GM19324 (cell line): ENCODE results near the gene SPTBN5.

Experiments
- ATAC-seq: cut with Tn5 transposase; IDR thresholded peaks from one replicate; pipeline ENCODE4 v1.9.1; 2021; ENCODE audit warnings: mild to moderate bottlenecking, moderate library complexity; ENCODE audit not compliant: unreplicated experiment, low FRiP score

SPTBN5 gene

DNA sequence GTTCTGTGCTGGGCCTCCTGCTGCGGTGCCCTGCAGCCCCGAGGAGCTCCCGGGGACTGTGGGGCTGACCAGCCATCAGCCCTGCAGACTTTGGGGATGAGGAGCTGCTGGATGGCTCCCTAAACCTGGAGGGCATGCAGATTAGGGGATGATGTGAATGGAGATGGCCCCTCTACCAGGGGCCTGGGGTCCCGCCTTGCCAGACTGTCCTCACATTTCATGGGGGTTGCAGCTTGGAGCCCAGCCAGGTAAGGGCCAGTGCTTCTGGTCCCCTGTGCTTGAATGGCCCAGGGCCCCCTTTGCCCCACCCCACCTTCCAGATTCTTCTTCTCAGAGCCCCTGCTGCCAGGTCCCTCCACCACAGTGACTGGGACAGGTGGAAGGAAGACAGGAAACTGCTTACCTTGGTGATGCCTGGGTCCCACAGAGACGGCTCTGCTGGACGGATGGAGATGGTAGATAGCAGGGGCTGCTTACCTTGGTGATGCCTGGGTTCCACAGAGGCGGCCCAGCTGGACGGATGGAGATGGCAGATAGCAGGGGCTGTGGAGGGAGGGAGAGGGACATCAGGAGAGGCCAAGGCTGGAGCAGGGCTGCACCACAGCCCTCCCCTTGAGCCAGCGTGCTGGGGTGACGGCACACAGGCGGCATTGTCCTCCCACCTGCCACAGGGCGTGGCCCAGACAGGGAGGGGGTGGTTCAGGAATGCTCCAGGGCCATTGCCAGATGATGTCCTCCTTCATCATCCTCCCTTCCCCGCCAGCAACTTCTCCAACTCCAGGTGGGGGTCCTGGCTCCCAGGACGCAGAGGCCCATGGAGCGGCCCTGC is at the start of gene SPTBN5:
Gene SPTBN5, minus strand, starts transcription at position 632 of the 829 bp plus-strand sequence. Its CDS starts 556 bp downstream, at position 76.
- ATAC-seq = no peak

DNA sequence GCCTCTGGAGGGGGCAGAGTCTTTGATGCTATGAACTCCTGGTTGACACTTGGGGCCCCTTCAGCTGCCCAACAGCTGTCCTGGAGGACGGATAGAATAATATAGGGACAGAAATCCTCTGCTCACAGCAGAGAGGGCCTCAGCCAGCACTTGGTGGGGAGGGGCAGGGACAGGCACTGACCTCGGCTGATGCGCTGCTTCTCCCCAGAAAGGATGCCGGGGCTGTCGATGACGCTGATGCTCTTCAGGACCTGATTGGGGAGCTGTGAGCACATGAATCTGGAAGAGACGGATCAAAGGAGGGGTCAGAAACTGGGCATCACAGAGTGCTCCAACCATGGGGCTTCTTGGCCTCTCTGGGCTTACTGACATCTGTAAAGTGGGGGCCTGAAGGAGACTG is 49.0 kb upstream of the SPTBN5 start:
- no peak for ATAC-seq

DNA sequence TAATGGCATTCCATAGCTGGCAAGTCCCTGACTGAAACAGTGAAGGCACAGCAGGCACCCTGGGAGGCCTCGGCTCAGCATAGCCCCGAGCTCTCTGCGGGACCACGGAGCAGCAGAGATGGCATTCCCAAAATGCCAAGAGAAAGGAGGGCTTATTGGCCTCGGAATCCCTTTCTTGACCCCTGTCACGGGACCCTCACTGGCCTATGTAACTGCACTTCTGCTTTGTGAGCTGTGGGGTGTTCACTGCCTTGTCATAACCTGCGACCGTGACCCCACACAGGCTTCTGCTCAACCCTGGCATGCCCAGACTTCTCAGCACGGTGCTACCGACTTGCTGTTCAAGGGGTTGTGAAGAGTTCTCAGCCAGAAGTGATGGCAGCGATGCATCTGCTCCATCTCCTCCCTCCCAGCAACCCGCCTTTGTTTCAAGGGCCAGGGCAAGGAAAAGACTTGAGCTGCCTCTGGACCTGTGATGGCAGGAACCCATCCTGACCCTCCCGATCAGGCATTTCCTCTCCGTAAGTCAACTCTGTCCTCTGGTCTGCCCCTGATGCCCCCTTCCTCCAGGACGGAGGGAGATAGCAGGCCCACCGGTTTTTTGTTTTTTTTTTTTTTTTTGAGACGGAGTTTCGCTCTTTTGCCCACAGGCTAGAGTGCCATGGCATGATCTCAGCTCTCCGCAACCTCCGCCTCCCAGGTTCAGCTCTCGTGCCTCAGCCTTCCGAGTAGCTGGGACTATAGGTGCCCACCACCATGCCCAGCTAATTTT is 48.0 kb upstream of the SPTBN5 start:
- ATAC-seq = no peak

DNA sequence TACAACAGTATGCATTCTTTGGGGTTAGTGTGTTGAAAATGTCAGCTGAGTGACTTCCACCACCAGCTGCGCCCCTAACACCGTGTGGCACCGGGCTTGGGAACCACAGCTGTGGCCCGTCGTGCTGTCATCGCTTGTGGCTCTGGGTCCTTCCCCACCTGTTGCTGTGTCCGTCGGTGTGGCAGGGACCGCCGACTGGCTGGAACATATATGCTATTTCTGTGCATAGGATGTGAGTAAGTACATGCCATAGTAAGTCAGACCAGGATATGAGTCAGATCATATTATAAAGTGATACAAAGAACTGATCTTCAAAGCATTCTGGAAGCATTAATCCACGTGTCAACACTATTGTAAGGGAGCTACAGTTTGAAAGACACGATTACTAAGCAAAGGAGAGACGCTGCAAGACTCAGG is 46.6 kb upstream of the SPTBN5 start:
- no peak for ATAC-seq

DNA sequence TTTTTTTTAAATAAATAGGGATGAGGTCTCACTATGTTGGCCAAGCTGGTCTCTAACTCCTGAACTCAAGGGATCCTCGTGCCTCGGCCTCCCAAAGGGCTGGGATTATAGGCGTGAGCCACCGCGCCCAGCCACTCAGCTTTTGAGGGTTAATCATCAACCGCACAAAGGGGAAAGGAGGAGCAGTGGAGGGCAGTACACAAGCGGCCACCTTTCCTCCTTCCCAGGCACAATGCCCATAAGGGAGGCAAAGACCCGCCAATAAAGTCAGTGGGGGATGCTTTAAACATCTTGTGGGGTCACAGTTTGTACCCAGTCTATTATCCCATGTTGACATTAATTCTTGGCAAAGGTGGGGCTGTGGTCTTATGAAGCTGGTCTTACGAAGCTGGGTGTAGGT is 46.1 kb upstream of the SPTBN5 start:
- ATAC-seq = no peak

DNA sequence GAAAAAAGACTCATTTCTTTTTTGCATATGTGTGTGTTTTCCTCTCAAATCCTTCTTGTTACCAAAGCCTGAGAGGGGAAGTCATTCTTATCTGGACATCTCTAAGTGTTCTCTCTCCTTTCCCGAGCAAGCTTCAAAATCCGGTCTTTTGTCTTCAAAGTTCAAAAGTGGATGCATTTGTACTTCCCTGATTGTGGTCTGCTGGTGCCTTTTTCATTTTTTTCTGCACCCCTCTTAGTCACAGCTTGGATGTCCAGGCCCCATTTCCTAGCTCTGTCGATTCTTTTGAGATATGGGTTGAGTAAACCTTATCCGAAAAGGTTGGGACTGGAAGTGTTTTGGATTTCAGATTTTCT is 43.7 kb upstream of the SPTBN5 start:
- no peak for ATAC-seq

DNA sequence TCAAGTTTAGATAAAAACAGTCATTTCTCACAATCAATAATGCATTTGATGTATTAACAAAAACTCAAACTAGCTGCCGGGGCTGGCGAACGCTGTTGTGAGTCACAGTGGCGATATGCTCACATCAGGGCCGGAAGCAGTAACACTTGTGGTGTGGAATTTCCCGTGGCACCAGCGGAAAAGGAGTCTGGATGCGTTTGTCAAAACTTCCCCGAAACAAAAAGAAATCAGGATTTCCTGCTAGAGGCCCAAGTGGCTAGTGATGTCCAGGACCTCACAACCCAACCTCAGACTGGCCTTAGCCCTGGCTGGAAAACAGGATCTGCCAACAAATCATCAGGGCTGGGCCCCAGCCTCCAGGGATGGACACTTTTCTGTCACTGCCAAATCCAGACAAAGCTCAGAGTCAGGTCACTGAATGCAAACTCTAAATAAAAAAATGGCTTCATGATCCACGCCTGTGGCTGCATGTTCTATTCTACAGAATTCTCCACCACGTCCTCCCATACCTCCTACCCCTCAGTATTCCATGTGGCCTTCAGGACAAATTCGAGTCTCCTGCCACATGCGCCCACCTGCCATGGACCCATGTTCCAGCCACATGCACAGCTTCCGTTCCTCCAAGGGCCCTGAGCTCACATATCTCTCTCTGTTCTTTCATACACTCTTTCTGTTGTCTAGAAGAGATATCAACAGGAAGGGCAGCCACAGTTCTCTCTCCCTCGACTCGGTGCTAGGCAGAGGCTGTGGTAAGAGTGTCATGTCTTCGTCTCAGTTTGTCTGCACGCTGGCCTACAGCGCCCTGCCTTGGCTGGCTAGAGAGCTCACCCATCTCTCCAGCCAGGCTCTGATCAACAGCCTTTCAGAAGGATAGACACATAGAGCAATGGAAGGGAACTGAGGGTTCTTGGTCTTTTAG is 43.1 kb upstream of the SPTBN5 start:
- ATAC-seq = no peak

DNA sequence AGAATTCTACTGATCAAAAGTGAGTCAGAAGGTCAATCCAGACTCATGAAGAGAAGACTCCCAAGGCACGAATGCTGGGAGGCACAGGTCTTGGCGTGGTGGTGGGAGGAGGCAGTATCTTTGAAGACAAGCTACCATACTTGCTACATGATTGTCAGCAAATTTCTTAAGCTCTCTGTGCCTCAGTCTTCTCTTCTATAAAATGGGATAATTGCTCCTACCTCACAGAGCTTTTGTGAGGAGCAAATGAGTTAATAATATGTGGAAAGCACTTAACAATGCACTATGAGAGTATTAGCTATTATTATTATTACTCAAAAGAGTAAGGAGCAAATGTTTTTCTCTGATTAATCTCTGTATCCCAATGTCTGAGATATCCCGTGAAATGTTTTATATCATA is 42.3 kb upstream of the SPTBN5 start:
- ATAC-seq = no peak

DNA sequence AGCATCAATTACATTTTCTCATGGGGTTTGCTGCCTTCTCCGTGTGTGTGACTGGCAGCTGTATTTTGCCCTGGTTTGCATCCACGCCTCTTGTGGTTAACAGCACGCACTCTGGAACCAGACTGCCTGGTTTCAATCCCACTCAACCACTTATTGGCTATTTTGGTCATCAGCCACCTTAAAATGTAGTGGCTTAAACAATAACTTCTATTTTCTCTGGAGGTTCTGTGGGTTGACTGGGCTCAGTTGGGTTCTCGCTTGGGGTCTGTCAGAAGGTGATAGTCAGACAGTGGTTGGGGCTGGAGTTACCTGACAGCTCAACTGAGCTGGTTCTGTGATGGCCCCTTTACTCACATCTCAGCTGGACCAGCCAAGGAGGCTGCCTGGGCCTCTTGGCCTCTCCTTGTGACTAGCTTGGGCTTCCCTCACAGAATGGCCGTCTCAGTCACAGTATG is 41.7 kb upstream of the SPTBN5 start:
- peak; percentile 62 for ATAC-seq

DNA sequence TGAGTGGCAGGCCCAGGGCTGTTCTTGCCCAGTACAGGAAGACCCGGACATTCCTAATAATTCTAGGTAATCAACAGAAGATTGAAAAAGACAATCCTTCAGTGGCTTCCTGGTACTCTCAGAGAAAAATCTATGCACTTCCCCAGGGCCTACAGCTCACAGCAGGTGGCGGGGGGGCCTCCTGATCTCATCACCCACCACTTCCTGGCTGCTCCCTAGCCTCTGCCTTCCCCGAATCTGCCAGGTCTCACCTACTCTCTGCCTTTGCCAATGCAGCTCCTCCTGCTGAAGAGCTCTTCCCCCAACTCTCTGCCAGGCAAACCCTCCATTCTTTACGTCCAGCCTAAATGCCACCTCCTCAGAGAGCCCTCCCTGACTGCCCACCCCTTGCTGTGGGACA is 41.0 kb upstream of the SPTBN5 start:
- no peak for ATAC-seq

DNA sequence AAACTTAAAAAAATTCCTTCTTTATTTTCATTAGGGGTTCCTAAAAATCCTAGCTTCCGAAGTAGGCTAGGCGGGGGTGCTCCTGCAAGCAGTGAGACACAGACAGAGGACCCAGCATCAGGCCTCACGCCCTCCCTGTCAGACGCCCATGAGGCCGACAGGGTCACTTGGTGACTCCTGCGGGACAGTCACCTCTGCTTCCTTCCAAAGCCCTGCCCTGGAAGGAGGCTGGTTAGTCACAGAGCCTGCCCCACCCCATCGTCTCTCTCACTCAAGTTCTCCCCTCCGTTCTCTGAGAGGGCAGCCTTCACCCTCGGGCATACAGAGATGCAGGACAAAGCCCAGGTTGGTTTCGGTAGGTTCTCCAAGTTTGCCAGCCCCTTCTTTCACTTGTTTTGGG is 39.9 kb upstream of the SPTBN5 start:
- no peak for ATAC-seq

DNA sequence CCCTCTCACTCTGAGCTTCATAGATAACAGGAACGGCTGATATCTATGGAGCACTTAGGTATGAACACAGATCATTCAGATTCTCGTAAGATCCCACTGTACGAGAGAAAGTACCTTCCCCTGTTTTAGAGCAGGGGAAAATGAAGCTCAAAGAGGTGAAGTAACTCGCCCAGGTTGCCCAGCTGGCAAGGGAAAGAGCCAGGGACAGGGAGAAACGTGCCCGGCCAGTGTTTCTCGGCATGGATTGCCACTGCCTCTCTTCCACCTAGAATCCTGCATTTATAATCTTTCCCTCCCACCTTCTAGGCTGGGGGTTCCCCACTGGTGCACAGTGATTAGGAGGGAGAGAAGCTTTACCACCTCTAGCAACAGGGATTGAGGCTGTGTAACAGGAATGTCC is 39.5 kb upstream of the SPTBN5 start:
- no peak for ATAC-seq

DNA sequence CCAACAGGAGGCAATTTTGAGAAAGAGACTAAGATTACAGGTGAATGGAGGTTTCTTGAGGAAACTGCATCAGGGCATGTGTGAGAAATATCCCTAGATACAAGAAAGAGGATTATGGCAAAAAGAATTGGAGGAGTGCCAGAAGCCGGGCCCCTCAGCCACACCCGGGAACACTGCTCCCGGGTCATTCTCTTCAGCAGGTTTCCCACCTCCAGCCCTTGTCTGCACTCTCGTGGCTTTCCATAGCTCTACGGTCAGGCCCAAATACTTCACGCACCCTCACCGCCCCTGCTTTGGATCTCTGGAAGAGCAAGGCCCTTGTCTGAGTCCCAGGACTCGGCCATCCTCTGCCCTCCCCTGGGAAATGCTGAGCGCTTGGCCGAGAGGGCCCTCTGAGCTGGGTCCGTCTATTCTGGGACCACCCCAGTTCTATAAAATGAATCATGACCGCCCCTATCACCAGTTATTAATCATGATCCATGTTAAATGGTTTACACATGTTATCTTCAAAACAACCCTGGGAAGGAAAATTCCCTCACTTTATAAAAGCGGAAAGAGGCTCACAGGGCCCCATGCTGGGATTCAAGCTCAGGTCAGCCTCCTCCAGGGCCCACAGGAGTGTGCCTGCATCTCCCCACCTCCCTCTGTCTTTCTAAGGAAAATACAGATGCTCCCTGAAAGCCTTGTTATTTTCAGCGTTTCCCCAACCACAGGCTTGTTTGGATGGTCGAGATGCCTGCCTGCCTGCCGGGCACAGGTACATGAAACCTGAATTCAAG is 38.8 kb upstream of the SPTBN5 start:
- ATAC-seq = no peak

DNA sequence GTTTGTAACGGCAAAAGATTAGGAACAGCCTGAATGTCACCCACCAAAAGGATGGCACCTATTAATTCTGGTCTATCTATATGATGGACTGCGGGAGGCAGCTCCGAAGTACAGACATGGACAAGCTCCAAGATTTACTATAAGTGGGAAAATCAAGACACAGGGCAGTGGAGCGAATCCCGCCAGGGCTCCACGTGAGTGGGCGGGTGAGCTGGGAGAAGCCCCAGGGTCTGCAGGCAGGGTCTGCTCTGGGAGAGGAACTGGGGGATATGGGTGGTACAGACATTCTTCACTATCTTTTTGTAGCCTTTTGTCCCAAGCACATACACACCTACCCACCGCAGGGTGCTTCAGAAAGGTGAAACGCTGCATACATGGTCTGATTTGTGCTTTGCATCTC is 38.2 kb upstream of the SPTBN5 start:
- ATAC-seq = no peak

DNA sequence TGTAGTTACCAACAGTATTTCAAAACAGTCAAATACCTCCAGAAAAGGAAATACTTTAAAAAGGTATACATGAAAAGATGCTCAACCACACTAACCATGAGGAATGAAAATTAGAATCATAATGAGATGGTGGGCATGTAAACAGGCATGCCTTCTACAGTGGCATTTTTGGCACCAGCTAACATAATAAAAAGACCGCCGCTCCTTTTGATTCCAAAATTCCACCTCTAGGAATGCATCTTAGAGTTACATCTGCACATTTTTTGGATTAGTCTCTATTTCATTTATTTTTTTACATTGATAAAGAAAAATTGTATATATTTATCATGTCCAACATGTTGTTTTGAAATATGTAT is 37.0 kb upstream of the SPTBN5 start:
- ATAC-seq = no peak

DNA sequence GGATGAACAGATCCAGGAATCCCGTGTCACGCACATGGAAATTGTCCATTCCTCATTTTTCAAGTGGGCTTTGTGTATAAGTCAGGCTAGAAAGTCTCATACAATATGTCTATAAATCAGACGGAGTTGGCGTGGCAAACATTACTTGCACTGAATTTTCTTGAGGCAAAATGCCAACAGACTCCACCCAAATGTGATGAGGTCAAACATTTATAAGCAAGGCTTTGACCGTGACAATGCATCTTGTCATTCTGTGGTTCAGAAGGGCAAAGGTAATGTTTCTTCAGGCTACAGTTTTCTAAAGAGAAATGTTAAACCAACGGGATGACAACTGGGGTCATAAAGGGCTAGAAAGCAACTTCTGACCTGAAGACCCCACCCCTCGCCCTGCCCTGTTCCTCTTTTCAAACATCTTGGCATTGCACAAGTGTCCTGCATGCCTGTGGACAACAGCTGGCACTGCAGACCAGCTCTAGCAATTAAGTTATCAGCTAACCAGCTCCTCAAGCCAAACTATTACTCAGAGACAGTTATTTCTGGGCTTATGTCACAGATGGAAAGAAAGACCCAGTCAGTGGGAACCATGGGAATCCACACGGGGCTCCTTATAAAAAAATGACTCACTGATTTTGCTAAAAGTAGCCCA is 36.5 kb upstream of the SPTBN5 start:
- ATAC-seq = no peak

DNA sequence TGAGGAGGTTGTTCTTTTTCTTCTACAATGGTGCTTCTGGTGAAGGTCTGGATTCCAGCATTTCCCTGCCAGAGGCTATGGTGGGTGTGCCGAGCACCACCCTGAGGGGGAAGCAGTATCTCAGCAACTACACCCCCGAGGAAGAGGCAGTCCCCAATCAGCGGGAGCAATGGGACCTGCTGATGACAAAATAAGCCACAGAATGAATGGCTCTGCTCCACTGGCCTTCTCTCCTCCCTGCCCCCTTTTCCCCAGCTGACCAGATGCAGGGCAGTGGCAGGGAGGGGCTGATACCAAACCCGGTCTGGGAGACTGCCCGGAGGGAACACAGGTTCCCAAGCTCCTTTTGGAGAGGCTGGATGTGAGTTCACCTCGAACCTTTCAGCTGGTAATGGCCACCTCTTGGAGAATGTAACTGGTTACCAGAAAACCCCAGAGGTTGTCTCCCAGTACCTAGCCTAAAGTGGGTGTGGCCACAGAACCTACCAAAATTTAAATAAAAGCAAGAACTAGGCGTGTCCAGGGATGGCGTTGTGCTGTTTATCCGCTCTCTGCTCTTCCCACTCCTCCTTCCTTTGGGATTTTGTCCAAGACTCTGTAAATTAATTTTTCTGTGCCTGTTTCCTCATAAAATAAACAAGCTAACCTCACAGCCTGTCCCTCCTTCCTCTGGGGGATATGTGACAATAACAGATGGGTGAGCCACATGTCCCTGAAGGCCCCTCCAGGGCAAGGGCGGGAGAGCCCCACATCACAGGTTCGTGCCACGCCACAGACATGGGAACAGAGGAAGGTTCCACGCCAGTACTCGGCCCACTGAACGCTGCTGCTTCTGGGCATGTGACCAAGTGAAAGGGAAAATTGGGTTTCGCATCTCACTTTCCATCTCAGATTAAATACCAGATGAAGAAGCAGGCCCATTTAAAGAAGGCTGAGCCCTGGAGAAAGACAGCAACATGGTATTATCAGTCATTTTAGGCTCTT is 35.1 kb upstream of the SPTBN5 start:
- ATAC-seq = peak; percentile 55

DNA sequence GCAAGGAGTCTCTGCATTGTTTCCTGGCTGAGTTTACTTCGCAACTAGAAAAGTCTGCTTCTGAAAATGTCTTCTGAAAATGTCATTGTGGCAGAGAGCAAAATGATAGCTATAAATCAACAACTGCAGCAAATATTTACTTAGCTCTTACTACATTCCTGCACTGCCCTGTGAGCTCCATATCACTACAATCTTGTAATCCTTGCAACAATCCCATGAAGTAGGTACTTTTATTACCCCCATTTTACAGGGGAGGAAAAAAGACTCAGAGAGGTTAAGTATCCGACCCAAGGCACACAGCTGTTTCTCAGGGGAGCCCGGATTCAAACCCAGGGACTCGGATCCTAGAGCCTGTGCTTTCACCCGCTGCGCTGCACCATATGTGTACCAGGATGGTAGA is 34.2 kb upstream of the SPTBN5 start:
- no peak for ATAC-seq

DNA sequence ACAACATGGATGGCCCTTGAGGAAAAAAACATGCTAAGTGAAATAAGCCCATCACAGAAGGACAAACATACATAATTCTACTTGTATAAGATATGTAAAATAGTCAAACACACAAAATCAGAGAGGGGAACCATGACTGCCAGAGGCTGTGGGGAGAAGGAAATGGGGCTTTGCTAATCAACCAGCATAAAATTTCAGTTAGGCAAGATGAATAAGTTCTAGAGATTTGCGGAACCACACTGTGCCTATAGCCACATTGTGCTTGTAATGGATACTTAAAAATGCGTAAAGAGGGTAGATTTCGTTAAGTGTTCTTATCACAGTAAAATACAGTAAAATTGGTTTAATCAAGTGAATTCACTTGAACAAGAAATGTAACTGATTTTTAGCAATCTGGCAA is 33.7 kb upstream of the SPTBN5 start:
- no peak for ATAC-seq
